ENCODE measurements around the gene SLC9B2.

Gene SLC9B2

DNA sequence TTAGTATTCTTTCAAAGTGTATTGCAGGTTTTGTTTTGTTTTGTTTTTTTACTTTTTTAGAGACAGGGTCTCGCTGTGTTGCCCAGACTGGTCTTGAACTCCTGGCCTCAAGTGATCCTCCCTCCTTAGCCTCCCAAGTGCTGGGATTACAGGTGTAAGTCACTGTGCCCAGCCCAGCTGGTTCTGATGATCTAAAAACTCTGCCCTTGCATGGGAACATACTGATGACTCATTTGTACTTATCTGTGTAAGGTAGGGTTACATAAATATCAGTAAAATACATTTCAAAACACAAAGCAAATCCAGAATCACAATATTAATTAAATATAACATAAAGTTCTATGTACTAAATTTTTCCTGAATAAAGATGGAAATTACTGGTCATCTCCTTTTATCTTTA, 49.7 kb downstream of the SLC9B2 start:
- no peak for TF ChIP-seq ZNF175 (tag by site-specific recombination; IDR thresholded peaks at IDR 0.05)
- TF ChIP-seq, protein P1, sequence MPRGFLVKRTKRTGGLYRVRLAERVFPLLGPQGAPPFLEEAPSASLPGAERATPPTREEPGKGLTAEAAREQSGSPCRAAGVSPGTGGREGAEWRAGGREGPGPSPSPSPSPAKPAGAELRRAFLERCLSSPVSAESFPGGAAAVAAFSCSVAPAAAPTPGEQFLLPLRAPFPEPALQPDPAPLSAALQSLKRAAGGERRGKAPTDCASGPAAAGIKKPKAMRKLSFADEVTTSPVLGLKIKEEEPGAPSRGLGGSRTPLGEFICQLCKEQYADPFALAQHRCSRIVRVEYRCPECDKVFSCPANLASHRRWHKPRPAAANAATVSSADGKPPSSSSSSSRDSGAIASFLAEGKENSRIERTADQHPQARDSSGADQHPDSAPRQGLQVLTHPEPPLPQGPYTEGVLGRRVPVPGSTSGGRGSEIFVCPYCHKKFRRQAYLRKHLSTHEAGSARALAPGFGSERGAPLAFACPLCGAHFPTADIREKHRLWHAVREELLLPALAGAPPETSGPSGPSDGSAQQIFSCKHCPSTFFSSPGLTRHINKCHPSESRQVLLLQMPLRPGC (tag by site-specific recombination; IDR thresholded peaks at IDR 0.05), result no peak
- no peak for TF ChIP-seq BCL11A (tag by site-specific recombination; IDR thresholded peaks at IDR 0.05; ENCODE audit: low read depth)
- TF ChIP-seq, protein P2, sequence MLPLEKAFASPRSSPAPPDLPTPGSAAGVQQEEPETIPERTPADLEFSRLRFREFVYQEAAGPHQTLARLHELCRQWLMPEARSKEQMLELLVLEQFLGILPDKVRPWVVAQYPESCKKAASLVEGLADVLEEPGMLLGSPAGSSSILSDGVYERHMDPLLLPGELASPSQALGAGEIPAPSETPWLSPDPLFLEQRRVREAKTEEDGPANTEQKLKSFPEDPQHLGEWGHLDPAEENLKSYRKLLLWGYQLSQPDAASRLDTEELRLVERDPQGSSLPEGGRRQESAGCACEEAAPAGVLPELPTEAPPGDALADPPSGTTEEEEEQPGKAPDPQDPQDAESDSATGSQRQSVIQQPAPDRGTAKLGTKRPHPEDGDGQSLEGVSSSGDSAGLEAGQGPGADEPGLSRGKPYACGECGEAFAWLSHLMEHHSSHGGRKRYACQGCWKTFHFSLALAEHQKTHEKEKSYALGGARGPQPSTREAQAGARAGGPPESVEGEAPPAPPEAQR (tag by site-specific recombination; IDR thresholded peaks at IDR 0.05), result no peak
- no peak for TF ChIP-seq ZNF350 (tag by site-specific recombination; IDR thresholded peaks at IDR 0.05)
- no peak for TF ChIP-seq ZNF777 (tag by site-specific recombination; IDR thresholded peaks at IDR 0.05; ENCODE audit: borderline replicate concordance)
- no peak for TF ChIP-seq ZNF623 (tag by site-specific recombination; IDR thresholded peaks at IDR 0.05)
- no peak for TF ChIP-seq KLF7 (tag by site-specific recombination; IDR thresholded peaks at IDR 0.05; ENCODE audit: borderline replicate concordance)
- TF ChIP-seq YY1 (tag by site-specific recombination; IDR thresholded peaks at IDR 0.05), result no peak
- H3K9me3 ChIP-seq (ENCODE audit: control insufficient read depth, insufficient read depth, low read depth, low read length), result no peaks in the 10 kb centered on the region
- CTCF ChIA-PET, result interaction anchor here (0.8 kb wide), 1 partner anchor 408 kb away, joined by 5 read pairs; no protein-coding TSS in a partner anchor
- H3K36me3 ChIP-seq (ENCODE audit: control insufficient read depth in 2 of 2, insufficient read depth in 1 of 2, low read length in 2 of 2), result peaks cover 0 to 6% of the 10 kb centered on the region in 2 experiments; a peak in 1 of 3 replicates
- POLR2A ChIA-PET, result no interaction called here
- no peak overlapping the region for H3K27ac ChIP-seq (ENCODE audit: extremely low read depth, low read depth, low read length)
- H3K4me3 ChIP-seq (ENCODE audit: low read depth, low read length), result no peak overlapping the region
- no peaks in the 10 kb centered on the region for H3K4me1 ChIP-seq (ENCODE audit: control insufficient read depth, insufficient read depth, low read length)

DNA sequence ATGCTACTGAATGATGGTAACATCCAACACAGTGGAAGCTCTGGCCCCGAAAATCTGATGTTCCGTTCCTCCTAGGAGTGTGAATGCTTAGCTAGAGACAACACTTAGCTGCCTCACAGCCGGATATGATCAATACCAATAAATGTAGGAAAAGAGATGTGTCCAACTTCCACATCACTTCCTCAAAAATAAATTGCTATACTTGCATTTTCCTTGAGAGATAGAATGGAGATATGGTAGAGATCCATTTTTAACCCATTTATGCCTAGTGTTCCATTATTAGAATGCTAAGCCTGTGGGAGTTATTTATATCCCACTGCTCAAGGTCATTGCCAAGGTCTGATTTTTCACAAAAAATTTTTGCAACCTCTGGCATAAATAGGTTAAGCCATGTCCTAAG, 51.6 kb downstream of the SLC9B2 start:
- no peaks in the 10 kb centered on the region for H3K9me3 ChIP-seq (ENCODE audit: control insufficient read depth, insufficient read depth, low read depth, low read length)
- CTCF ChIA-PET, result interaction anchor here (0.5 to 1.0 kb wide), 2 partner anchors 66 to 406 kb away, joined by 3 to 4 read pairs; no protein-coding TSS in a partner anchor
- H3K4me1 ChIP-seq (ENCODE audit: control insufficient read depth, insufficient read depth, low read length), result no peaks in the 10 kb centered on the region
- POLR2A ChIA-PET, result no interaction called here
- peaks cover 0 to 6% of the 10 kb centered on the region in 2 experiments; a peak in 1 of 3 replicates for H3K36me3 ChIP-seq (ENCODE audit: control insufficient read depth in 2 of 2, insufficient read depth in 1 of 2, low read length in 2 of 2)
- H3K4me3 ChIP-seq (ENCODE audit: low read depth, low read length), result no peak overlapping the region
- no peak overlapping the region for H3K27ac ChIP-seq (ENCODE audit: extremely low read depth, low read depth, low read length)
- no peak for TF ChIP-seq ZNF654 (tag by site-specific recombination; IDR thresholded peaks at IDR 0.05; ENCODE audit: low read depth)
- no peak for TF ChIP-seq HOXD13 (CRISPR knock-in tag; IDR thresholded peaks at IDR 0.05; ENCODE audit: borderline replicate concordance)
- TF ChIP-seq ZFP3 (tag by site-specific recombination; IDR thresholded peaks at IDR 0.05; ENCODE audit: low read depth), result no peak
- no peak for TF ChIP-seq SETDB1 (IDR thresholded peaks at IDR 0.05; ENCODE audit: insufficient read length, low read length)
- no peak for TF ChIP-seq SCRT2 (tag by site-specific recombination; IDR thresholded peaks at IDR 0.05)
- TF ChIP-seq ZNF121 (tag by site-specific recombination; IDR thresholded peaks at IDR 0.05), result no peak
- TF ChIP-seq, protein P3, sequence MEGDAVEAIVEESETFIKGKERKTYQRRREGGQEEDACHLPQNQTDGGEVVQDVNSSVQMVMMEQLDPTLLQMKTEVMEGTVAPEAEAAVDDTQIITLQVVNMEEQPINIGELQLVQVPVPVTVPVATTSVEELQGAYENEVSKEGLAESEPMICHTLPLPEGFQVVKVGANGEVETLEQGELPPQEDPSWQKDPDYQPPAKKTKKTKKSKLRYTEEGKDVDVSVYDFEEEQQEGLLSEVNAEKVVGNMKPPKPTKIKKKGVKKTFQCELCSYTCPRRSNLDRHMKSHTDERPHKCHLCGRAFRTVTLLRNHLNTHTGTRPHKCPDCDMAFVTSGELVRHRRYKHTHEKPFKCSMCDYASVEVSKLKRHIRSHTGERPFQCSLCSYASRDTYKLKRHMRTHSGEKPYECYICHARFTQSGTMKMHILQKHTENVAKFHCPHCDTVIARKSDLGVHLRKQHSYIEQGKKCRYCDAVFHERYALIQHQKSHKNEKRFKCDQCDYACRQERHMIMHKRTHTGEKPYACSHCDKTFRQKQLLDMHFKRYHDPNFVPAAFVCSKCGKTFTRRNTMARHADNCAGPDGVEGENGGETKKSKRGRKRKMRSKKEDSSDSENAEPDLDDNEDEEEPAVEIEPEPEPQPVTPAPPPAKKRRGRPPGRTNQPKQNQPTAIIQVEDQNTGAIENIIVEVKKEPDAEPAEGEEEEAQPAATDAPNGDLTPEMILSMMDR (tag by site-specific recombination; IDR thresholded peaks at IDR 0.05), result no peak
- no peak for TF ChIP-seq SP7 (tag by site-specific recombination; IDR thresholded peaks at IDR 0.05)
- TF ChIP-seq ZNF366 (tag by site-specific recombination; conservative IDR thresholded peaks at IDR 0.05), result no peak
- TF ChIP-seq, protein P4, sequence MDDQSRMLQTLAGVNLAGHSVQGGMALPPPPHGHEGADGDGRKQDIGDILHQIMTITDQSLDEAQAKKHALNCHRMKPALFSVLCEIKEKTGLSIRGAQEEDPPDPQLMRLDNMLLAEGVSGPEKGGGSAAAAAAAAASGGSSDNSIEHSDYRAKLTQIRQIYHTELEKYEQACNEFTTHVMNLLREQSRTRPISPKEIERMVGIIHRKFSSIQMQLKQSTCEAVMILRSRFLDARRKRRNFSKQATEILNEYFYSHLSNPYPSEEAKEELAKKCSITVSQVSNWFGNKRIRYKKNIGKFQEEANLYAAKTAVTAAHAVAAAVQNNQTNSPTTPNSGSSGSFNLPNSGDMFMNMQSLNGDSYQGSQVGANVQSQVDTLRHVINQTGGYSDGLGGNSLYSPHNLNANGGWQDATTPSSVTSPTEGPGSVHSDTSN (CRISPR knock-in tag; IDR thresholded peaks at IDR 0.05), result no peak
- TF ChIP-seq, protein P5, sequence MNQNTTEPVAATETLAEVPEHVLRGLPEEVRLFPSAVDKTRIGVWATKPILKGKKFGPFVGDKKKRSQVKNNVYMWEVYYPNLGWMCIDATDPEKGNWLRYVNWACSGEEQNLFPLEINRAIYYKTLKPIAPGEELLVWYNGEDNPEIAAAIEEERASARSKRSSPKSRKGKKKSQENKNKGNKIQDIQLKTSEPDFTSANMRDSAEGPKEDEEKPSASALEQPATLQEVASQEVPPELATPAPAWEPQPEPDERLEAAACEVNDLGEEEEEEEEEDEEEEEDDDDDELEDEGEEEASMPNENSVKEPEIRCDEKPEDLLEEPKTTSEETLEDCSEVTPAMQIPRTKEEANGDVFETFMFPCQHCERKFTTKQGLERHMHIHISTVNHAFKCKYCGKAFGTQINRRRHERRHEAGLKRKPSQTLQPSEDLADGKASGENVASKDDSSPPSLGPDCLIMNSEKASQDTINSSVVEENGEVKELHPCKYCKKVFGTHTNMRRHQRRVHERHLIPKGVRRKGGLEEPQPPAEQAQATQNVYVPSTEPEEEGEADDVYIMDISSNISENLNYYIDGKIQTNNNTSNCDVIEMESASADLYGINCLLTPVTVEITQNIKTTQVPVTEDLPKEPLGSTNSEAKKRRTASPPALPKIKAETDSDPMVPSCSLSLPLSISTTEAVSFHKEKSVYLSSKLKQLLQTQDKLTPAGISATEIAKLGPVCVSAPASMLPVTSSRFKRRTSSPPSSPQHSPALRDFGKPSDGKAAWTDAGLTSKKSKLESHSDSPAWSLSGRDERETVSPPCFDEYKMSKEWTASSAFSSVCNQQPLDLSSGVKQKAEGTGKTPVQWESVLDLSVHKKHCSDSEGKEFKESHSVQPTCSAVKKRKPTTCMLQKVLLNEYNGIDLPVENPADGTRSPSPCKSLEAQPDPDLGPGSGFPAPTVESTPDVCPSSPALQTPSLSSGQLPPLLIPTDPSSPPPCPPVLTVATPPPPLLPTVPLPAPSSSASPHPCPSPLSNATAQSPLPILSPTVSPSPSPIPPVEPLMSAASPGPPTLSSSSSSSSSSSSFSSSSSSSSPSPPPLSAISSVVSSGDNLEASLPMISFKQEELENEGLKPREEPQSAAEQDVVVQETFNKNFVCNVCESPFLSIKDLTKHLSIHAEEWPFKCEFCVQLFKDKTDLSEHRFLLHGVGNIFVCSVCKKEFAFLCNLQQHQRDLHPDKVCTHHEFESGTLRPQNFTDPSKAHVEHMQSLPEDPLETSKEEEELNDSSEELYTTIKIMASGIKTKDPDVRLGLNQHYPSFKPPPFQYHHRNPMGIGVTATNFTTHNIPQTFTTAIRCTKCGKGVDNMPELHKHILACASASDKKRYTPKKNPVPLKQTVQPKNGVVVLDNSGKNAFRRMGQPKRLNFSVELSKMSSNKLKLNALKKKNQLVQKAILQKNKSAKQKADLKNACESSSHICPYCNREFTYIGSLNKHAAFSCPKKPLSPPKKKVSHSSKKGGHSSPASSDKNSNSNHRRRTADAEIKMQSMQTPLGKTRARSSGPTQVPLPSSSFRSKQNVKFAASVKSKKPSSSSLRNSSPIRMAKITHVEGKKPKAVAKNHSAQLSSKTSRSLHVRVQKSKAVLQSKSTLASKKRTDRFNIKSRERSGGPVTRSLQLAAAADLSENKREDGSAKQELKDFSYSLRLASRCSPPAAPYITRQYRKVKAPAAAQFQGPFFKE (tag by site-specific recombination; IDR thresholded peaks at IDR 0.05; ENCODE audit: borderline replicate concordance), result no peak
- TF ChIP-seq, protein P6, sequence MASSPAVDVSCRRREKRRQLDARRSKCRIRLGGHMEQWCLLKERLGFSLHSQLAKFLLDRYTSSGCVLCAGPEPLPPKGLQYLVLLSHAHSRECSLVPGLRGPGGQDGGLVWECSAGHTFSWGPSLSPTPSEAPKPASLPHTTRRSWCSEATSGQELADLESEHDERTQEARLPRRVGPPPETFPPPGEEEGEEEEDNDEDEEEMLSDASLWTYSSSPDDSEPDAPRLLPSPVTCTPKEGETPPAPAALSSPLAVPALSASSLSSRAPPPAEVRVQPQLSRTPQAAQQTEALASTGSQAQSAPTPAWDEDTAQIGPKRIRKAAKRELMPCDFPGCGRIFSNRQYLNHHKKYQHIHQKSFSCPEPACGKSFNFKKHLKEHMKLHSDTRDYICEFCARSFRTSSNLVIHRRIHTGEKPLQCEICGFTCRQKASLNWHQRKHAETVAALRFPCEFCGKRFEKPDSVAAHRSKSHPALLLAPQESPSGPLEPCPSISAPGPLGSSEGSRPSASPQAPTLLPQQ (tag by site-specific recombination; IDR thresholded peaks at IDR 0.05), result no peak

Data from HEK293 (cell line).